Ascending aorta (tissue), 2 donors: ENCODE measurements around the gene LNPK. TPM values are rescaled to one million over a fixed set of nuclear protein-coding genes. Genes with fewer than 3 reads are reported as not detected.
"Not testable (repeated sequence)": the region's sequence is repeated elsewhere in the genome, so short reads cannot be mapped to it uniquely, and the experiment has no call there.

Experiments used
- DNase-seq, 2 donors: peaks; one replicate each; pipeline ENCODE4 v3.0.0-alpha.2; 2019; ENCODE audit warnings: low spot score in 2 of 2
- H3K27ac ChIP-seq, 2 donors: fragments of 200-600 bp; sonication (generic); one replicate each; pipeline ENCODE4 v1.5.1; 2016 to 2017; ENCODE audit warnings: mild to moderate bottlenecking in 1 of 2
- H3K27me3 ChIP-seq: fragments of 200-600 bp; sonication (generic); one replicate; pipeline ENCODE4 v1.5.1; 2017
- H3K36me3 ChIP-seq, 2 donors: fragments of 200-600 bp; sonication (generic); one replicate each; pipeline ENCODE4 v1.5.1; 2016
- H3K4me1 ChIP-seq, 2 donors: fragments of 200-600 bp; sonication (generic); one replicate each; pipeline ENCODE4 v1.5.1; 2016 to 2017; ENCODE audit warnings: mild to moderate bottlenecking in 1 of 2
- H3K4me3 ChIP-seq, 2 donors: fragments of 200-600 bp; sonication (generic); one replicate each; pipeline ENCODE4 v1.5.1; 2016 to 2017; ENCODE audit warnings: mild to moderate bottlenecking in 1 of 2
- H3K9me3 ChIP-seq, 2 donors: fragments of 200-600 bp; sonication (generic); one replicate each; pipeline ENCODE4 v1.5.1; 2016
- intact Hi-C: fragments of 100-400 bp; cut with DNase I; formaldehyde crosslinking; loops from one replicate; pipeline ENCODE4 v1.15.1; 2023
- total RNA-seq: library from RNA; depleted of rRNA; stranded (reverse); fragments of >200 nt; gene quantifications from one replicate; pipeline ENCODE4 v1.1.0, GENCODE V29; 2016
- TF ChIP-seq, protein P1 (sequence below), 3 experiments: fragments of 200-600 bp in 2 of 3; fragments of 450-650 bp in 1 of 3; sonication (generic) in 2 of 3; IDR thresholded peaks; one replicate each; pipeline ENCODE4 v1.5.1; 2016 to 2019; ENCODE audit warnings: antibody characterized with exemption in 3 of 3, mild to moderate bottlenecking in 1 of 3, moderate library complexity in 1 of 3

LNPK gene
- total RNA-seq, 1 donor from 2014 or later, result 7.1 TPM

DNA sequence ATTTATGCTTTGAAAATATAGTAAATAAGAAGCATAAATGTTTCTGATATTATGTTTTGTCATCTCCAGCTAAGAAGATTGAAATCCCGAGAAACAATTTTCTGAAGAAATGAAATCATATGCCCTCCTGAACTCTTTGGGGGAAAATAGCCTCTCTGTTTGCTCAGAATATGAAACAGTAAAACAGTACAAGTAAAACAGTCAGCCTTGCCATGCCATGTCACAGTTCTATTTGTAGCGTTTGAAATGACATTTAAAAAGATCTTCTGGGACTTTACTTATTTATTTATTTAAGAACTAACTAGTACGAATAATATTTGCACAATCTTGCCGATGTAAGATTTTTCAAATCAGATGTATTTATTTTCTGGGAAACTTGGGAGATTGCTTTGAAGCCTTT lies 98.0 kb downstream of the LNPK start:
- intact Hi-C loops, result no loop called here
- Histone ChIP-seq H3K4me3 (no peak overlapping the region), H3K4me1 (peaks cover 0 to 6% of the 10 kb centered on the region in 2 donors), H3K36me3 (no peaks in the 10 kb centered on the region), H3K27ac (peak overlapping the region in 1 of 2 donors; percentile 19), H3K27me3 (no peaks in the 10 kb centered on the region), H3K9me3 (no peaks in the 10 kb centered on the region)
- TF ChIP-seq, protein P1, sequence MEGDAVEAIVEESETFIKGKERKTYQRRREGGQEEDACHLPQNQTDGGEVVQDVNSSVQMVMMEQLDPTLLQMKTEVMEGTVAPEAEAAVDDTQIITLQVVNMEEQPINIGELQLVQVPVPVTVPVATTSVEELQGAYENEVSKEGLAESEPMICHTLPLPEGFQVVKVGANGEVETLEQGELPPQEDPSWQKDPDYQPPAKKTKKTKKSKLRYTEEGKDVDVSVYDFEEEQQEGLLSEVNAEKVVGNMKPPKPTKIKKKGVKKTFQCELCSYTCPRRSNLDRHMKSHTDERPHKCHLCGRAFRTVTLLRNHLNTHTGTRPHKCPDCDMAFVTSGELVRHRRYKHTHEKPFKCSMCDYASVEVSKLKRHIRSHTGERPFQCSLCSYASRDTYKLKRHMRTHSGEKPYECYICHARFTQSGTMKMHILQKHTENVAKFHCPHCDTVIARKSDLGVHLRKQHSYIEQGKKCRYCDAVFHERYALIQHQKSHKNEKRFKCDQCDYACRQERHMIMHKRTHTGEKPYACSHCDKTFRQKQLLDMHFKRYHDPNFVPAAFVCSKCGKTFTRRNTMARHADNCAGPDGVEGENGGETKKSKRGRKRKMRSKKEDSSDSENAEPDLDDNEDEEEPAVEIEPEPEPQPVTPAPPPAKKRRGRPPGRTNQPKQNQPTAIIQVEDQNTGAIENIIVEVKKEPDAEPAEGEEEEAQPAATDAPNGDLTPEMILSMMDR (IDR thresholded peaks at IDR 0.05), result no peak
- DNase-seq, result no peak

DNA sequence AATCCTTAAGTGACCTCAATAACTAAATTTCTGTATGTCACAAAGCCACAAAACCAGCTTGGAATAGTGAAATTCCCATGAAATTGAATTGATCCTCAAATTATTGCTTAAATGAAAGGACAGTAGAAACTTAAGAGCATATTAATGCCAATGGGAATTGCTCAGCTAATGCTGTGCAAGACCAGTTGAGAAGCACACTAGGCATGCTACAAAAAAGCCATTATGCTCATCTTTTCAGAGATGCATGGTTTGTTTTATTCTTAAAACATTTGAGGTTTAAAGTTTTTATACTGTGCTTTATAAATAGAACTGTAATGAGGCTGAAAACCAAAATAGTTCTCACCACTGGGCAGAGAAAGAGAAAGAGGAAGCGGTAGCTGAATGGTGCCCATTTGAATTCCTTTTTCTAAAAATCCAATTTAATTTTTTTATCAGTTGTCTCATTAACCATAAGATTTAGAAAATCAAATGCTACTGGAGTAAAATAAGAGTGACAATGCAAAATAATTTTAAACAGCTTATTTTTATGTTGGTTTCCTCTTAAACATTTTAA lies 98.6 kb downstream of the LNPK start:
- no peak overlapping the region for H3K4me3 ChIP-seq
- no peaks in the 10 kb centered on the region for H3K36me3 ChIP-seq
- intact Hi-C loops, result no loop called here
- TF ChIP-seq, protein P1 (IDR thresholded peaks at IDR 0.05), result no peak
- H3K4me1 ChIP-seq, result peaks cover 0 to 6% of the 10 kb centered on the region in 2 donors
- no peaks in the 10 kb centered on the region for H3K9me3 ChIP-seq
- H3K27me3 ChIP-seq, result no peaks in the 10 kb centered on the region
- DNase-seq, result no peak
- peak overlapping the region in 1 of 2 donors; percentile 19 for H3K27ac ChIP-seq

- H3K27me3 ChIP-seq, H3K4me3 ChIP-seq, H3K27ac ChIP-seq, intact Hi-C loops, H3K4me1 ChIP-seq, DNase-seq, H3K9me3 ChIP-seq, H3K36me3 ChIP-seq: not testable (repeated sequence)
Observed at GRCh38 chr2:175895957-175896356, 106.1 kb downstream of the LNPK start.

DNA sequence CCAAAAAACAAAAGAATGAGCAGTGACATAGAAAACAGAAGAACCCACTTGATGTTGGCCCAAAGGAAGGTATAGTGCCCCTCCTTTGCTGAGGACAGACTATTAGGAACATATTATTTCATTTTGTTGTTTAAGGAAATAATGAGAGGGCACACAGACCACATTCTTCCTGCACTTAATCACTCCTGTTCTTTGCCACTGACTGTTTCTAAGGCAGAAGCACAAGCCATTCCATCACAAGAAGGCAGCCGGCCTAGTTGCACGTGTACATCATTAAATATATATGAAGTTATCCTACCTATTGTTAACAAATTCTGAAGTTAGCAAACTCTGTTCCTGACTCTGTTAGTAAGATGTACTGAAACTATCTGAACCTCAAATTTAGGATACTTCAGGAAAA lies 110.0 kb downstream of the LNPK start:
- Histone ChIP-seq H3K4me1 (no peaks in the 10 kb centered on the region), H3K9me3 (no peaks in the 10 kb centered on the region), H3K27ac (peak overlapping the region in 1 of 2 donors; percentile 22), H3K4me3 (no peak overlapping the region), H3K27me3 (no peaks in the 10 kb centered on the region), H3K36me3 (no peaks in the 10 kb centered on the region)
- TF ChIP-seq, protein P1 (IDR thresholded peaks at IDR 0.05), result no peak
- DNase-seq, result no peak
- intact Hi-C loops, result no loop called here

DNA sequence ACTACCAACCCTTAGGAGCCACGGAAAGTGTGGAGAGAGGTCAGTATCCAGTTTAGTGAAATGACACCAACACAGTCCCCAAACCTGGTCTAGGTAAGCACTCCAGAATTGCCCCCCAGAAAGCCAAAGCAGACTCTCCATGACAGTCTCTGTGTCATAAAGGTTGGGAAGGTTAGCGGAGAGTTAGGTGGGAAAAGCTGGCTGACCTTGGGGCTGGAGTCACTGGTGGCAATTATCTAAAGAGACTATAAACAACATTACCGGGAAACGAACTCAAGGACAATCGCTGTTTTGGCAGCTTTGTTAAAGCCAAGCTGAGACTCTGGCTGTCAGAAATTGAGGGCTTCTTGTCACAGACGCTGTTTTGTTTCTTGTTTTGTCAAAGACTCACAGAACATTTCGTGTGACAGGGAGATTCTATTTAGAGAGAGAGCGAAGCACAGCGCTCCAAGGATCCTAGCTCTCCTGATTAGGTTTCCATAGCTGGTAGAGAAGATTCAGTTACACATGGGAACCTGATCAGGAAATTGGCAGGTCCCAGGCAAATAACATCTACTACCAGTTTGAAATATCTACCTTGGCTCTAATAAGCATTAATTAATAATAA lies 111.3 kb downstream of the LNPK start:
- Histone ChIP-seq H3K4me1 (peaks cover 0 to under 1% of the 10 kb centered on the region in 2 donors), H3K9me3 (no peaks in the 10 kb centered on the region), H3K36me3 (no peaks in the 10 kb centered on the region), H3K27me3 (no peaks in the 10 kb centered on the region), H3K27ac (no peak overlapping the region), H3K4me3 (no peak overlapping the region)
- DNase-seq, result no peak
- intact Hi-C loops, result no loop called here
- TF ChIP-seq, protein P1 (IDR thresholded peaks at IDR 0.05), result no peak

DNA sequence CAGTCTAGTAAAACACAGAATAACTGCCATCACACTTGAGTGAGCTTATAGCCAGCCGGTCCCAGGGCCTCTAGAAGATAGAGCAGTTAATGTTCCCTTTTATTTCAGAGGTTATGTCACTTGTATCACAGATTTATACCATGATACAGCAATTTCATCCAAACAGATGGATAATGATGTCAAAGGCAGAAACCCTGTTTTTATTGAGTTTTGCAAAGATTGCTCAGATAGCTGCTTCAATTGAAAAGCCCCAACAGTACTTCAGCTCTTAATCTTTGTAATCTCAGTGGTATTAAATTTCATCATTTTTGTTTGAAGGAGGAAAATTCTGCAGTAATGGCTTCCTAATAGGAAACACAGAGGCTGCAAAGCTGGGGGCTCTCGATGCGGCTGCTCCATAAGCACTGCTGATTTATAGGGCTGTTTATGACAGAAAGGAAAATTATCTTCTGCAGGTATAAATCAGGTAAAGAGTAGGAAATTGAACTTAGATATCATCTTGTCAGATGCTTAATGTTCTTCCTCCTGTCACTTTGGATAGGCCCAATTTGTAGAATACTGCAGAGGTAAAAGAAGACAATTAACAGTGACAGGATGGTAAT lies 112.3 kb downstream of the LNPK start:
- Histone ChIP-seq H3K36me3 (no peaks in the 10 kb centered on the region), H3K9me3 (no peaks in the 10 kb centered on the region), H3K27me3 (no peaks in the 10 kb centered on the region), H3K4me3 (no peak overlapping the region), H3K4me1 (peaks cover 0 to 3% of the 10 kb centered on the region in 2 donors), H3K27ac (no peak overlapping the region)
- no peak for DNase-seq
- TF ChIP-seq, protein P1 (IDR thresholded peaks at IDR 0.05), result no peak
- intact Hi-C loops, result no loop called here
